K562 (cell line): Measurements from ENCODE around the gene HSD11B2.
A peak's percentile ranks its signal among the peaks of the same experiment; 100 is the strongest.

ENCODE experiments used
- BRCA1 ChIP-seq, 2 experiments: fragments of 450-650 bp in 1 of 2; sonication (generic) in 1 of 2; formaldehyde crosslinking in 1 of 2; IDR thresholded peaks; 2 replicates each; pipeline versions ENCODE4 v1.5.0 to v1.6.1; 2017 to 2020; ENCODE audit warnings: mild to moderate bottlenecking in 1 of 2, missing genetic modification reagents in 1 of 2
- C11orf30 ChIP-seq: fragments of 450-650 bp; IDR thresholded peaks from 2 replicates; pipeline ENCODE4 v1.6.1; 2016; ENCODE audit warnings: low read depth, mild to moderate bottlenecking
- CXXC5 ChIP-seq: fragments of 250-450 bp; sonication (Bioruptor Pico); IDR thresholded peaks from 2 replicates; pipeline ENCODE4 v1.8.0; 2022; ENCODE audit warnings: inconsistent platforms, mild to moderate bottlenecking, moderate library complexity
- FOXM1 ChIP-seq, 2 experiments: fragments of 450-650 bp in 1 of 2; sonication (generic) in 1 of 2; formaldehyde crosslinking in 1 of 2; IDR thresholded peaks; 2 replicates each; pipeline versions ENCODE4 v1.6.1 to v1.9.0; 2017 to 2022; ENCODE audit warnings: low read depth in 2 of 2, mild to moderate bottlenecking in 2 of 2, missing genetic modification reagents in 1 of 2, moderate library complexity in 1 of 2
- KAT7 ChIP-seq: sonication (generic); formaldehyde crosslinking; IDR thresholded peaks from 2 replicates; pipeline ENCODE4 v1.8.0; 2022; ENCODE audit warnings: missing genetic modification reagents, mild to moderate bottlenecking, borderline replicate concordance
- RAD51 ChIP-seq: fragments of 450-650 bp; IDR thresholded peaks from 2 replicates; pipeline ENCODE4 v1.7.1; 2016; ENCODE audit warnings: low read depth, mild to moderate bottlenecking, borderline replicate concordance
- YY1 ChIP-seq, 3 experiments: IDR thresholded peaks; 2 replicates each; pipeline ENCODE4 v1.6.1; 2011; ENCODE audit warnings: low read length in 2 of 3, mild to moderate bottlenecking in 2 of 3, moderate library complexity in 2 of 3, borderline replicate concordance in 1 of 3, control low read depth in 1 of 3, low read depth in 1 of 3; ENCODE audit not compliant: insufficient read depth in 3 of 3, insufficient replicate concordance in 2 of 3, control insufficient read depth in 1 of 3, insufficient read length in 1 of 3; ENCODE audit errors: extremely low read depth in 1 of 3
- ZNF431 ChIP-seq: sonication (generic); formaldehyde crosslinking; IDR thresholded peaks from 2 replicates; pipeline ENCODE4 v1.8.0; 2022; ENCODE audit warnings: mild to moderate bottlenecking, missing genetic modification reagents
- ZNF644 ChIP-seq: fragments of 200-800 bp; sonication (Bioruptor generic); IDR thresholded peaks from 2 replicates; pipeline ENCODE4 v1.6.1; 2016; ENCODE audit warnings: low read depth, missing genetic modification characterization, missing compliant biosample characterization
- ZNF76 ChIP-seq: fragments of 250-450 bp; sonication (Bioruptor Pico); IDR thresholded peaks from 2 replicates; pipeline ENCODE4 v1.4.0; 2020; ENCODE audit warnings: mild to moderate bottlenecking, moderate library complexity, borderline replicate concordance
- TF ChIP-seq, protein P1 (sequence below), 3 experiments: IDR thresholded peaks in 2 of 3; conservative IDR thresholded peaks in 1 of 3; 2 replicates each; pipeline ENCODE4 v1.5.1; 2011 to 2012; ENCODE audit warnings: low read length in 3 of 3, mild to moderate bottlenecking in 3 of 3, control low read depth in 2 of 3, improper control_type of control experiment in 1 of 3, inconsistent platforms in 1 of 3, low read depth in 1 of 3, mixed read lengths in 1 of 3, moderate library complexity in 1 of 3; ENCODE audit not compliant: insufficient read depth in 2 of 3

- TF ChIP-seq ZNF431 (CRISPR knock-in tag) (no peak), CXXC5 (peak; percentile 56; the same call in 1 of the 2 replicates), RAD51 (no peak), FOXM1 (IDR thresholded peaks at IDR 0.05; ENCODE audit: low read depth) (no peak), FOXM1 (CRISPR knock-in tag; IDR thresholded peaks at IDR 0.05; ENCODE audit: low read depth) (no peak), KAT7 (CRISPR knock-in tag) (no peak), YY1 (IDR thresholded peaks at IDR 0.05; ENCODE audit: borderline replicate concordance in 1 of 3, control insufficient read depth in 1 of 3, extremely low read depth in 1 of 3, insufficient read depth in 3 of 3, insufficient read length in 1 of 3, insufficient replicate concordance in 2 of 3, low read depth in 1 of 3, low read length in 2 of 3) (peak in 2 of 3 experiments; percentile 58 to 68), ZNF76 (CRISPR knock-in tag) (no peak), BRCA1 (IDR thresholded peaks at IDR 0.05) (no peak), BRCA1 (CRISPR knock-in tag; IDR thresholded peaks at IDR 0.05) (no peak), ZNF644 (tag) (no peak), C11orf30 (no peak)
- TF ChIP-seq, protein P1, sequence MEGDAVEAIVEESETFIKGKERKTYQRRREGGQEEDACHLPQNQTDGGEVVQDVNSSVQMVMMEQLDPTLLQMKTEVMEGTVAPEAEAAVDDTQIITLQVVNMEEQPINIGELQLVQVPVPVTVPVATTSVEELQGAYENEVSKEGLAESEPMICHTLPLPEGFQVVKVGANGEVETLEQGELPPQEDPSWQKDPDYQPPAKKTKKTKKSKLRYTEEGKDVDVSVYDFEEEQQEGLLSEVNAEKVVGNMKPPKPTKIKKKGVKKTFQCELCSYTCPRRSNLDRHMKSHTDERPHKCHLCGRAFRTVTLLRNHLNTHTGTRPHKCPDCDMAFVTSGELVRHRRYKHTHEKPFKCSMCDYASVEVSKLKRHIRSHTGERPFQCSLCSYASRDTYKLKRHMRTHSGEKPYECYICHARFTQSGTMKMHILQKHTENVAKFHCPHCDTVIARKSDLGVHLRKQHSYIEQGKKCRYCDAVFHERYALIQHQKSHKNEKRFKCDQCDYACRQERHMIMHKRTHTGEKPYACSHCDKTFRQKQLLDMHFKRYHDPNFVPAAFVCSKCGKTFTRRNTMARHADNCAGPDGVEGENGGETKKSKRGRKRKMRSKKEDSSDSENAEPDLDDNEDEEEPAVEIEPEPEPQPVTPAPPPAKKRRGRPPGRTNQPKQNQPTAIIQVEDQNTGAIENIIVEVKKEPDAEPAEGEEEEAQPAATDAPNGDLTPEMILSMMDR (IDR thresholded peaks at IDR 0.05 in 2 of 3, conservative IDR thresholded peaks at IDR 0.05 in 1 of 3; ENCODE audit: insufficient read depth in 2 of 3, low read depth in 1 of 3, low read length in 3 of 3) = peak in 1 of 3 experiments; percentile 22; a peak in 2 of 6 replicates
Measured at GRCh38 chr16:67430977-67431774, at the start of gene HSD11B2.
